SU-DHL-6 (cell line): ENCODE data around the gene JAK1.

ENCODE experiments used
- EZH2phosphoT487 ChIP-seq: fragments of 200-600 bp; sonication (generic), shearing (Covaris generic); conservative IDR thresholded peaks from 2 replicates; pipeline ENCODE4 v1.6.1; 2018; ENCODE audit warnings: mild to moderate bottlenecking, antibody characterized with exemption, low read length, moderate library complexity, mixed read lengths
- TF ChIP-seq, protein P1 (sequence below): fragments of 200-600 bp; sonication (generic); IDR thresholded peaks from one replicate; pipeline ENCODE4 v1.5.1; 2017; ENCODE audit warnings: antibody characterized with exemption, mild to moderate bottlenecking, low read length, moderate library complexity; ENCODE audit not compliant: insufficient read depth, poor library complexity, severe bottlenecking

DNA sequence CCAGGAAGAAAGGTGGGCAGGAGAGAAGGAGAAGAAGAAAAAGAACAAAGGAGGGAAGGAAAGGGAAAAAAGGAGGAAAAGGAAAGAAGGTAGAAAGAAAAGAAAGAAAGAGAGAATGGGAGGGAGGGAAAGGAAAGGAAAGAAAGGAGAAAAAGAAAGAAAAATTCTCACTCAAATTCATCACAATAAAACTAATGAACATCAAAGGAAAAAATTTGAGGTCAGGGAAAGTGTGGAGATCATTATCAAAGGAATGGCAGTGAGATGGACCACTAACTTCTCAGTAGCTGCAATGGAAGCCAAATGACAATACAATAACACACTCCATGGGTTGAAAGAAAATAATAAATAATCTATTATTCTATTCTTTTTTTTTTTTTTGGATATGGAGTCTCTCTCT lies 48.0 kb upstream of the JAK1 start:
- TF ChIP-seq, protein P1, sequence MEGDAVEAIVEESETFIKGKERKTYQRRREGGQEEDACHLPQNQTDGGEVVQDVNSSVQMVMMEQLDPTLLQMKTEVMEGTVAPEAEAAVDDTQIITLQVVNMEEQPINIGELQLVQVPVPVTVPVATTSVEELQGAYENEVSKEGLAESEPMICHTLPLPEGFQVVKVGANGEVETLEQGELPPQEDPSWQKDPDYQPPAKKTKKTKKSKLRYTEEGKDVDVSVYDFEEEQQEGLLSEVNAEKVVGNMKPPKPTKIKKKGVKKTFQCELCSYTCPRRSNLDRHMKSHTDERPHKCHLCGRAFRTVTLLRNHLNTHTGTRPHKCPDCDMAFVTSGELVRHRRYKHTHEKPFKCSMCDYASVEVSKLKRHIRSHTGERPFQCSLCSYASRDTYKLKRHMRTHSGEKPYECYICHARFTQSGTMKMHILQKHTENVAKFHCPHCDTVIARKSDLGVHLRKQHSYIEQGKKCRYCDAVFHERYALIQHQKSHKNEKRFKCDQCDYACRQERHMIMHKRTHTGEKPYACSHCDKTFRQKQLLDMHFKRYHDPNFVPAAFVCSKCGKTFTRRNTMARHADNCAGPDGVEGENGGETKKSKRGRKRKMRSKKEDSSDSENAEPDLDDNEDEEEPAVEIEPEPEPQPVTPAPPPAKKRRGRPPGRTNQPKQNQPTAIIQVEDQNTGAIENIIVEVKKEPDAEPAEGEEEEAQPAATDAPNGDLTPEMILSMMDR, result no peak
- TF ChIP-seq EZH2phosphoT487, result no peak
